AG09309 (cell line): ENCODE data around the gene LPCAT1.

Source experiments
- DNase-seq: peaks from one replicate; pipeline ENCODE4 v3.0.0-alpha.2; 2010; ENCODE audit warnings: low read depth
- H3K4me3 ChIP-seq: 2 replicates; pipeline ENCODE4 v1.5.1; 2011; ENCODE audit warnings: mild to moderate bottlenecking, low read depth, low read length, moderate library complexity; ENCODE audit not compliant: control insufficient read depth
- TF ChIP-seq, protein P1 (sequence below): IDR thresholded peaks from 2 replicates; pipeline ENCODE4 v1.5.1; 2011; ENCODE audit warnings: mild to moderate bottlenecking, low read depth, low read length, inconsistent platforms; ENCODE audit not compliant: insufficient read depth, control insufficient read depth; ENCODE audit errors: missing control alignments

LPCAT1 gene

DNA sequence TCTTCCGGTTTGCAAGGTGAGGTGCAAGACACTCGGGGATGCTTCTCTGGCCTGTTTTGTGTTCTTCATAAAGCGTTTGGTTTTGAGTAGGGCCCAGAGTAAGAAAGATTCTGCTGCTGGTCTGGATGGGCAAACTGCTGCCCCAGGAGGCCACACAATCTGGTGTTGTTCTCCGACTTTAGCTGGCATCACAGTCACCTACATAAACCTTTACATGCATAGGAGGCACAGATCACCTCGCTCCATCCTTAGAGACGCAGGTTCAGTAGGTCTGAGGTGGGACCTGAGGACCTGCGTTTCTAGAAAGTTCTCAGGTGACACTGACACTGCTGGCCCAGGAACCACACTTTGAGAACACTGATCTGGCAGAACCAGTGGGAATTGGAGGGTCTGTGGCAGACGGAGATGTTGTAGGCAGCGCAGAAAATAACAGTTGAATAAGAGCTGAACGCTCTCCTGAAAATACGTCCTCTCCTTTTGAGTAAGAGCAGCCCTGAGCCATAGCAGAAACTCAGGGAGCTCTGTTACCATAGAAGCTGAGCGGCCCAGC is 74.6 kb downstream of the LPCAT1 start:
- H3K4me3 ChIP-seq = no peak overlapping the region
- TF ChIP-seq, protein P1, sequence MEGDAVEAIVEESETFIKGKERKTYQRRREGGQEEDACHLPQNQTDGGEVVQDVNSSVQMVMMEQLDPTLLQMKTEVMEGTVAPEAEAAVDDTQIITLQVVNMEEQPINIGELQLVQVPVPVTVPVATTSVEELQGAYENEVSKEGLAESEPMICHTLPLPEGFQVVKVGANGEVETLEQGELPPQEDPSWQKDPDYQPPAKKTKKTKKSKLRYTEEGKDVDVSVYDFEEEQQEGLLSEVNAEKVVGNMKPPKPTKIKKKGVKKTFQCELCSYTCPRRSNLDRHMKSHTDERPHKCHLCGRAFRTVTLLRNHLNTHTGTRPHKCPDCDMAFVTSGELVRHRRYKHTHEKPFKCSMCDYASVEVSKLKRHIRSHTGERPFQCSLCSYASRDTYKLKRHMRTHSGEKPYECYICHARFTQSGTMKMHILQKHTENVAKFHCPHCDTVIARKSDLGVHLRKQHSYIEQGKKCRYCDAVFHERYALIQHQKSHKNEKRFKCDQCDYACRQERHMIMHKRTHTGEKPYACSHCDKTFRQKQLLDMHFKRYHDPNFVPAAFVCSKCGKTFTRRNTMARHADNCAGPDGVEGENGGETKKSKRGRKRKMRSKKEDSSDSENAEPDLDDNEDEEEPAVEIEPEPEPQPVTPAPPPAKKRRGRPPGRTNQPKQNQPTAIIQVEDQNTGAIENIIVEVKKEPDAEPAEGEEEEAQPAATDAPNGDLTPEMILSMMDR = no peak
- no peak for DNase-seq

DNA sequence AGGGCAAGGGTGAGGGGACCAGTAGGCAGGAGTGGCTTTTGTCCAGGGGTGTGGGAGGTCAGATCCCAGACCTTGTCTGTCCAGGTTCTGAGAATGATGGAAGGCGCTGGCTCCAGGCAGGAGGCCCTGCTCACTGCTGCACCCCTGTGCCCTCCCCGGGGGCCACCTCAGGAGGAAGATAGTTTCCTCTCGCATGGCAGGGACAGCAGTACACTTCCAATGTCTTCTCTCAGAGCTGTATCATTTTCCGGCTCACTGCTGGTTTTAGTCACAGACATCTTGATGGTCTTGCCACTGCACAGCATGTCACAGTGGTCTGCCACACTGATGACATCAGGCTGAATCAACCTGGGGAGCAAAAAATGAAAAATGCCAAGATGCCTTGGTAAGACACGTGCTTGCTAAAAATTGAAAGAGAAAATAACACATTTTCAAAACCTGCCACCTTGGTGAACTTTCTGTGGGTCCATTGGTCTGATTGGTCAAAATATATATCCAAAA is 75.2 kb downstream of the LPCAT1 start:
- H3K4me3 ChIP-seq = no peak overlapping the region
- TF ChIP-seq, protein P1 = no peak
- DNase-seq = no peak

DNA sequence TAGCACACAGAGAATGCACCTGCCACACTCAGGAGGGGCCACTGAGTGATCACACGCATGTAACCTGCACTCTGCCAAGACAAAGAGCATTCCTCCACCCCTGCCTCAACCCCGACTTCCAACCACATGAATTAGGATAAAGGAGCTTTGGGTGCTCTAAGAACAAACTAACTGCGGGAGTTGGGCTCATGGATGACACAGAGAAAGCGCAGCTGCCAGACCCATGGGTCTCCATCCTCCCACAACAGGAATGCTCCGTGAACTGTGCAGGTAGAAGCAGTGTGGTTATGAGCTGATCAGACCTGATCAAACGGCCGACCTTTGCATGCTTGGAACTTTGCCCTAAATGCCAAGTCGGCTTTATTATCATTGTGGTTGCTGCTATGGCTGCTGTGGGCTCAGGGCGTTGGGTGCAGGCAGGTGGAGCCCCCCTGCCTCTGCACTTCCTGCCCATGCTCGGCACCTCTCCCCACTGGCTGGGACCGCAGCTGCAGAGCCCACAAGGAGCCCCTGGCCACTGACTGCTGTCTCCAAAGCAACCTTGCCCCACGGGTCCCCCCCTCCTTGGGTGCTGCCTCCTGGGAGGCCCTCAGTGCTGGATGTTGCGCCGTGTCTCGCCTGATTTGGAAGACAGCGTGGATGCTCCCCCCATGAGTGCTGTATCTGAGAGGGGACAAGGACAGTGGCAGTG is 75.9 kb downstream of the LPCAT1 start:
- H3K4me3 ChIP-seq = no peak overlapping the region
- TF ChIP-seq, protein P1 = no peak
- no peak for DNase-seq

DNA sequence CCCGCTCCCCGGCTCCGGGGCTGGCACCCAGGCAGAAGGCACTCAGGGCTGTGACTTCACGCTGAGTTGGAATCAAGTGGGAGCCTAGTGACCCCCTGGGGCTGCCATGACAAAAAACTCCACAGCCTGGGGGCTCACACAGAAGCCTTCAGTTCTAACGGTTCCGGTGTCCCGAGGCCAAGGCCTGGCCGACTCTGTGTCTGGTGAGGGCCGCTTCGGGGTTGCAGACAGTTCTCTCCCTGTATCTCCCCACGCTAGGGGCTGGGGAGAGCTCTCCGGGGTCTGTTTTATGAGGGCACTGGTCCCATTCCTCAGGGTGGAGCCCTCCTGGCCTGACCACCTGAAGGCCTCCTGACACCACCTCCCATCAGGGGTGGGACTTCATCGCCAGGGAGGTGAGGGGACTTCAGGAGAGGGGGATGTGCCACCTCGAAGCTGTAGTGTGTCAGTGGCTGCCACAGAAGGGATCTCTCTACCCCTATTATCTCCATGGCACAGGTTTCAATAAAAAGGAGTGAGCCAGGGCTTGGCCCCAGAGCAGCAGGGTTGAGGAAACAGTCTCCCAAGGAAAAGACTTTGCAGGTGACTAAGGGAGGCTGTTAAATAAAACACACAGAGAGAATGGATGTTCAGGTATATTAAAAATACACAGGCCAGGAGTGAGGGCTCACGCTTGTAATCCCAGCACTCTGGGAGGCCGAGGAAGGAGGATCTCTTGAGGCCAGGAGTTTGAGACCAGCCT is 77.0 kb downstream of the LPCAT1 start:
- TF ChIP-seq, protein P1 = no peak
- no peak overlapping the region for H3K4me3 ChIP-seq
- no peak for DNase-seq

DNA sequence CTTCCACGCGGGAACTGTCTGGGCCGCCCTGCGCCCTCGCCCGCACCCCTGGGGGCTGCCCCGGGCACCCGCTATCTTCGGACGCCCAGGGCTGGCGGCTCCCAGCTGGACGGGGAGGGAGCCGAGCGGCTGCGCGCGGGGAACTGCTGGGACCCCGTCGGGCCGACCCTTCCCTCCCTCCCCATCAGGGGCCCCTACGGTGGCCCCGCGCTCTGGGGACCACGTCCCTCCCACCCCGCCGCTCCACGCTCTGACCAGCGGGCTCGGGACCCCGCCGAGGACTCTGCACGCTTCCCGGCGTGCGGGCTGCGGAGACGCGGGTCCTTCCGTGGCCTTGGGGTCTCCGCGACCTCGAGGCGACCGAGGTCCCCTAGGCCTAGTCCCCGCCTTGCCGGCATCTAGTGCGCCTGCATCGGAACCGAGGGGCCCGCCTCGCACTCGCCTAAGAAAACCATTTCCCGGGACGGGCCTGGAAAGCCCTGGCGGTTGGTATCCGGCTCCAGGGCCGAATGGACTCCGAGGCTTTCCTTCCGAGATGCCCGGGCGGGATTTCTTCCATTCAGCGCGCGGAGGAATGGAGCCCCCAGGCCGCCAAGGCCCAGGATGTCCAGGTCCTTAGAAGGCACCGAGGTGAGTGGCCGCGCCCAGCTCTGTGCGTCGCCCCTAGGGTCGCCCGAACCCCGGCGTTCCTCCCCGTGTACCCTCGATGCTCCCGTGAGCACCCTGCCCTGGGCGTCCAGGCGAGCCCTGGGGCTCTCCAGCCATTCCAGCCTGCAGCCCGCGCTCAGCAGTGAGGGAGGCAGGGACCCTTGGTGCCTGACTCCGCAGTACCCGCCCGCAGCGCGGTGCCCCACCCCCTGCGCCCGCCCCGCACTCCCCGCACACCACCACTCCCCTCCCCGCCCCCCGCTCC is 77.8 kb downstream of the LPCAT1 start:
- no peak for DNase-seq
- H3K4me3 ChIP-seq = no peak overlapping the region
- TF ChIP-seq, protein P1 = no peak

DNA sequence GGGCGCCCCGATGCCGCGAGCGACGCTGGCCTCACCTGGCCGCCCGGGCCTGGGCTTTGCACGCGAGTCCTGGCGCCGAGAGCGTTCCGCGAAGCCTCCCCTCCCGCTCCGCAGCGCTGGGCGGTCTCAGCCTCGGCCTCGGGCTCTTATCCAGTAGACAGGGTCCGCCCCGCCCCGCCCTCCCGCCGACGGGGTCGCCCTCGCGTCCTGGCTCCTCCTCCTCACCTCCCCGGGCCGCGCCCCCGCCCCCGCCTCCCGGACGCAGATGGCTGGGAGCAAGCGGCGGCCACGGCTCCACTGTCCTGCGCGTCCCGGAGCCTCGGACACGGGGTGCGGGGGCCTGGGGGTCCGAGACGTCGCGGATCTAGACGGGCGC is 78.5 kb downstream of the LPCAT1 start, which contains the start of gene SLC6A3:
Gene SLC6A3 (minus strand): TSS at position 128 of the 376 bp plus-strand sequence. CDS start 2,243 bp downstream, outside the sequence.
- DNase-seq = no peak
- TF ChIP-seq, protein P1 = no peak
- H3K4me3 ChIP-seq = no peak within 1 kb of the TSS
